NCI-H226 (cell line): ENCODE measurements around the gene PEG3.

Experiments
- DNase-seq: peaks from one replicate; pipeline ENCODE4 v3.0.0-alpha.2; 2015

The PEG3 gene

GRCh38 chr19:56838909-56839651 is 1.4 kb downstream of the PEG3 start:
- DNase-seq: no peak

DNA sequence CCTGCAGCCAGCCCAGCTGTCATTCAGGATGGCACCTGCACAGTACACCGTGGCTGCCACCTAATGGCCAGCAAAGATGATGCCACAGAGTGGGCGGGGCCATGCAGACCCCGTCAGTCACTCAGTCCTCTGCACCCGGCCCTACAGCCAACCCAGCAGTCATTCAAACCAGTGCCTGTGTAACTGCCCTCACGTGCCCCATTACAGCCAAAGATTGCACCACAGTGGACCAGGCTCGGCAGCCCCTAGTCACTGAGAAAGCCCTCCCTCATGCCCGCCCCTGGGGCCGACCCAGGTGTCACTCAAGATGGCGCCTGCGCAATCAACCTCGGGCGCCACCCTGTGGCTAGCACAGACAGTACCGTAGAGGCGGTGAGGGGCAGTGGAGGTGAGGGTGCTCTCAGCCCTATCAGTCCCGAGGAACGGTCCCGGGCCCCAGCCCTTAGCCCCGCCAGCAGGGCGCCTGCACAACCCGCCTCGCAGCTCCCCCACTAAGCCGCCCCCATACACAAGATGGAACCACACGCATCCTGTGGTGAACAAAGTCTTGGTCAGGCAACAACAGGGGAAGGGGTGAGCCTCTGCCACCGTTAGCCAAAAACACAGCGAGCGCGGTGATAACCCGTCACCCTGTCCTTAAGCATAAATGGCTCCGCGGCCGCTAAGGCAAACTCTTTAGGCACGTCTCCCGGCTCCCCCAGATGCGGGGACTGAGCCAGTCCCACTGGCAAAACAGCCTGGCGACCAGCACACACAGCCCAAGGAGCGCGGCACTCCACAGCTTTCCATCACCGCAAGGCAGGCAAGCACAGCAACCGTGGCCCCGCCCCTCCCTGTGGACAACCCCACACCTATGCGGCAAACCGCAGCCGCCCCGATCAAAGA is 2.3 kb downstream of the PEG3 start:
- DNase-seq: no peak

GRCh38 chr19:56837492-56838023 is 3.0 kb downstream of the PEG3 start:
- no peak for DNase-seq

DNA sequence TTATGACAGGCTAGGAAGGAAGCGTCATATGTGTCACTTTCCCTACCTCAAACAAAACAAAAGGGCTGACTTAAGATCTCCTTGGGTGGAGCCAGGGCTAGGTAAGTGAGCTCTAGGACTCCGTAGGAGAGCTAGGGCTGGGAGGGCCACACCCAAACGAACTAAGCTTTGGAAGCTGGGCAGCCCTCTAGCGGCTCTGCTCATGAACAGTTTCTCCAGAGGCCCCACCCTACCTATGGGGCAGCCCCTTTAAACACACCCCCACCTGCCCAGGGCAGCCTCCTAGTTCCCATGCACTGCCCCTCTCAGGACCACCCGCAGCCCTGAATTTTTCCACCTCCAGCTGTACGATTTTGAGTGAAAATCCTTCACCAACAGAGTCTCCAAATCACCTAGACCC is 3.5 kb downstream of the PEG3 start:
- DNase-seq: no peak

- no peak for DNase-seq
These were observed 4.5 kb downstream of the PEG3 start for GRCh38 chr19:56836059-56836458.

DNA sequence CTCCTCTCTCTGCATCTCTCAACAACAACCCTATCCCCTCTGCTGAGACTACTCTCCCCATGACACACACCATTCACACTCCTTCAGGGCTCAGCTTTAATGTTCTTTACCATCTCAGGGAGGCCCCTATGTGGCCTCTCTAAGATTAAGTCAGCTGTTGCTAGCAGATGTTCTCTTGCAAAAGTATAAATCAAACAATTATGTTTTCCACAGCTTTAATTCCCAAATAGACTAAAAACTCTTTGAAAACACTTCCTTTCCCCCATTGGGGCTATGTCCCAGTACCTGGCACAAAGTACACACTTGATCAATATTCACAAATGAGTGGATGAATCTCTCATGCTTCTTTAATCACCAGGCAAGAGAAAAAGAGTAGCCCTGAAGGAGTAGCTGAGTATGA is 5.1 kb downstream of the PEG3 start:
- no peak for DNase-seq

- DNase-seq: no peak
These were observed 5.8 kb downstream of the PEG3 start for GRCh38 chr19:56834564-56835375.

GRCh38 chr19:56832352-56832928 is 8.1 kb downstream of the PEG3 start:
- DNase-seq: no peak

- DNase-seq: no peak
These were observed 9.3 kb downstream of the PEG3 start for GRCh38 chr19:56831255-56831654.

DNA sequence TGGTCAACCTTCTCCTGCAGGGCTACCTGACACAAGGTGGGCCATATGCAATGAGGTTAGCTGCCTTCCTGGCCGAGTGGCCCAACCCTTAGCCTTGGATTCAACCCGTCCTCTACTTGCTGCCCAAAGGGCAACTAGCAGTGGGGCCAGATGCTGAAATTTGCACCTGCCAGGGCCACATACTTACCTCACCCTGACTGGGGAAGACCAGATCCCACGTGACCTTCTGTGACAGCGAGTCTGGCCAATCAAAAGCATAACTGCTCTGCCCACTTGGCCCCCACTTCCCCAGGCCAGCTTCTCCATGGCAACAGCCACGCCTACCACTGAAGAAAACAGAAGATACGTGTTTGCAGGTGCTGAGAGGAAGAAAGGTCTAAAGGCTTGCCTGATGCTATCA is 10.9 kb downstream of the PEG3 start:
- DNase-seq: no peak

- DNase-seq: no peak
These were observed 12.8 kb downstream of the PEG3 start for GRCh38 chr19:56827708-56828107.

DNA sequence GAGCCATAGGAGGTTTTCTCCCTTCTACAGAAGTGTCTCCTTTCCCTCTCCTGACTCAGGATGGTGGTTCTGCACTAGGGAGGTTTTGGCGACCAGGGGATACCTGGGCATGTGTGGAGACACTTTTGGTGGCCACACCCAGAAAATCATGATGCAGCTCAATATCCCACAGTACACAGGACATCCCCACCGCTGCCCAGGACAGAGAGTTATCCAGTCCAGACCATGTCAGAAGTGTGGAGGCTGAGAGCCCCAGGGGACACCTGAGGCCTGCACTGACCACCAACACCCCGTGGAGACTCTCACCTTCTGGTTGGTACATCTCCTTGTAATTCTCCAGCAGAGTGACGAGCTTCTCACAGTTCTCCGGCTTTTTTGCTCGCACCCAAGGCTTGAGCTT is 16.6 kb downstream of the PEG3 start:
- no peak for DNase-seq

DNA sequence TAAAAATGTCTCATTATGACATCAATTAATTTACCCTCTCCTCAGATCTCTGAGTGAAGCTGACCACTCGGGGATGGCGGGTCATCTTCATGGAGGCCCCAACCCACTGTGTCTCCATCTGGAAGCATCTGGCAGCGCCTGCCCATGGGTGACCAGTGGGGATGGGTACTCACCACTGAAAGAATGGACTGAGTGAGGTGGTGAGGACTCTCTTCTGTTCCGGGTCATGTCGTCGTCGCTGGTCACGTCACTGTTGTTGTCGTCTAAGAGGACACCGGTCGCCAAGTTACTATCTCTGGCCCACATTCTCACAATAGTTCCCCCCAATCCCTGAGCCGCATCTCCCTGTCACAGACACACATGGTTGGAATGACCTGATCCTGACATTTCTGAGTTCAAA is 17.1 kb downstream of the PEG3 start:
- DNase-seq: no peak

DNA sequence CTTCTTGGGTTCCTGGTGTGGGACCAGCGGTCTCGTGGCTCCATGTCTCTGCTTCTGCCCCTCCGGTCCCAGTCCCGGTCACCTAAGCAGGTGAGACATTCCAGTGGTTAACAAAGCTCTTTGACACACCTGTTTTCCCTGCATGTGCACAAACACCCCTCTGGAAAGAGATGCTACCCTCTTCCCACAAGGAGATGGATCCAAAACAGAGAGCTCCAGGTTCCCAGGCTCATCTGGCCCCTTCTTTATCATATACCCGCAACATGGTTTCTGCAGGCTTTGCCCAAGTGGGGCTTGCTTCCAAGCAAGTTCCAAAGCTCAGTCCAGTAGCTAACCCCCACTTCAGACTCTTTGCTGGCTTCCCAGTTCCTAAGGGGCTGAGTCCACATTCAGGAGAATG is 17.8 kb downstream of the PEG3 start:
- no peak for DNase-seq

GRCh38 chr19:56821675-56822074 is 18.9 kb downstream of the PEG3 start:
- DNase-seq: no peak

DNA sequence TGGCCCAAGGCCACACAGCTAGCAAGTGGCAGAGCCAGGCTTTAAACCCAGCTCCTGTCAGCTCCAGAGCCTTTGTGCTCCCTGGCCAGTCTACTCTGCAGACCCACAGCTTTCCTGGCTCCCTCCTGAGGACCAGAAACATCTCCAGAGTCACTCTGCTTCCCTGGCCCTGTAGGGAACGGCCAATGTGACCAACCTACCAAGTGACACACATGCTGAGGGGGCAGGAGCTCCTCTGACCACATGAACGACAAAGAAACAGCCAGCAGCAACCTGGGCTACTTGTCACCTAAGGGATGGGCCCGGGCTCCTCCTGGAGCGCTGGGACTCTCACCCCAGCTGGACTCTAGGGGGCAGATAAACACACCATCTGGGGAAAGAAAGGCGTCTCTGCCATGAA is 19.3 kb downstream of the PEG3 start:
- DNase-seq: no peak

DNA sequence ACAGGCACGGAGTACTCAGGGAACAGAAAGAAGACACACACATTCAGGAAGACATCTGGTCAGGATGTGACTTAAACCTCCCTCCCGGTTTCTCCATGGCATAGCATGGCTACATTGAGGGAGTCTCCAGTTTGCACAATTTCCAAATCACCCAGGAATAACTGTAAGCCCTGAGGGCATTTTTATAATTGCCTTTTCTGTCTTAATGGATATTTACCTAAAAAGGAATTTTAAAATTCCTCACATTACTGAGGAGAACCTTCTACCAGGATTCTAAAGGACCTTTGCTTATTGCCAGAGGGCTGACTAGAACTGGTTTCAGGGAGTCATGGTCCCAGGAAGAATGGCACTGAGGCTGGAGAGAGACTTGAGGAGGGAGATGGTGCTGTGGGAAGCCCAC is 21.4 kb downstream of the PEG3 start:
- DNase-seq: no peak

GRCh38 chr19:56814656-56815055 is 25.9 kb downstream of the PEG3 start:
- DNase-seq: no peak

- no peak for DNase-seq
These were observed 27.0 kb downstream of the PEG3 start for GRCh38 chr19:56813531-56813930.

- no peak for DNase-seq
These were observed 29.0 kb downstream of the PEG3 start for GRCh38 chr19:56811480-56811879.

DNA sequence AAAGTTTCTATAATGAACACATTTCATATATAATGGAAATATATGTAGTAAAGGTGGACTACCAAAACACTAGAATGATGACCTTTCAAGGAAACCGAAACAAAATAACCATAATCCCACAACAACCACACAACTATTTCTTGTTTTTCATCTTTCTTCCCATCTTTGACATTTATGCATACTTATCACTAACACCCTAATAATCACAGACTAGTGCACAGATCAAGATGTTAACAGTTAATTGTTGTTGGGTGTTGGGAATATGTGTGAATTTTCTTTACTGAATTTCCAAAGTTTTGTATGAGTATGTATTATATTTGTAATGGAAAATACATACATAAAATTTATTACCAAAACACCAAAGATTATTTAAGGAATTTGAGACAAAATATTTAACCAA is 30.3 kb downstream of the PEG3 start:
- no peak for DNase-seq

DNA sequence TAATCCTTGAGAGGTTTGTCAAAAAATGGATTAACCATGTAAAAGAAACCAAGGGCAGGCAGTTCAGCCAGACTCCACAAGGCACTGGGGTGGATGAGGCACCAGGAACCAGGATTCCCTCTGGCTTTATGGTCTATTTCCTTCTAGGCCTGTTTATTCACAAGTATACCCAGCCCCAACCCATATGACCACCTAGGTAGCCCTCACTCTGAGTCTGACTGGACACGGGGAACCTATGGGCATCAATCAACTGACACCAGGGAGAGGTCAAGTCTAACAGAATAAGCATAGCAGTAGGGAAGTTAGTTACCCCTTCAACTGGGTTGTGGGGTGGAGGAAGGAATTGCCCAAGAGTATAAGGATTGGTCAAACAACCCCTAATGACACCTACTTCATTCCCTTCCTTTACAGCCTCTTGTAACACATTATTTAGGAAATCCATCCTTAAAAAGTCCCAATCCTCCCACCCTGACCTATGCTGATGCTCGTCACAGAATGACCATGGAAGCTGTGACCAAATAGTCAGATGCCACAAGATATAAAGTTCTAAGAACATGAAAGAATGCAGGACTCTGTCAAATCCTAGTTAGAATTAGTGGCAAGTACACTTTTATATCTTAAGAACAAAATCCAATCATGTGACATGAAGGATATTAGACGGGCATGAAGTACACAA is 31.7 kb downstream of the PEG3 start:
- no peak for DNase-seq
